ENCODE data around the gene MSI2.

- TF ChIP-seq CTCF (IDR thresholded peaks at IDR 0.05): no peak
- TF ChIP-seq POLR2A (IDR thresholded peaks at IDR 0.05): no peak
- no peak for TF ChIP-seq EP300 (IDR thresholded peaks at IDR 0.05)
Measured at GRCh38 chr17:57264776-57265175, 8.5 kb downstream of the MSI2 start.

Data from gastroesophageal sphincter (tissue), 3 donors.